ENCODE measurements around the gene DLGAP4. TPM values are rescaled to one million over a fixed set of nuclear protein-coding genes. Genes with fewer than 3 reads are reported as not detected.
"Not testable (repeated sequence)": the region's sequence is repeated elsewhere in the genome, so short reads cannot be mapped to it uniquely, and the experiment has no call there.

DLGAP4 gene
- polyA plus RNA-seq, 3 donors, result 51.6 to 75.1 (median 66.5) TPM

GRCh38 chr20:36496707-36497669 is 190.8 kb downstream of the DLGAP4 start:
- DNase-seq (ENCODE audit: extremely low read depth in 1 of 11, low read depth in 9 of 11, low spot score in 4 of 11), result no peak

GRCh38 chr20:36497856-36498255 is 191.7 kb downstream of the DLGAP4 start:
- no peak for DNase-seq (ENCODE audit: extremely low read depth in 1 of 11, low read depth in 9 of 11, low spot score in 4 of 11)

- no peak for DNase-seq (ENCODE audit: extremely low read depth in 1 of 11, low read depth in 9 of 11, low spot score in 4 of 11)
Measured at GRCh38 chr20:36498386-36499179, 192.4 kb downstream of the DLGAP4 start.

- no peak for DNase-seq (ENCODE audit: extremely low read depth in 1 of 11, low read depth in 9 of 11, low spot score in 4 of 11)
Measured at GRCh38 chr20:36499211-36499610, 193.1 kb downstream of the DLGAP4 start.

- no peak for DNase-seq (ENCODE audit: extremely low read depth in 1 of 11, low read depth in 9 of 11, low spot score in 4 of 11)
Measured at GRCh38 chr20:36499723-36500501, 193.8 kb downstream of the DLGAP4 start.

GRCh38 chr20:36501367-36502006 is 195.3 kb downstream of the DLGAP4 start:
- DNase-seq (ENCODE audit: extremely low read depth in 1 of 11, low read depth in 9 of 11, low spot score in 4 of 11), result no peak

- no peak for DNase-seq (ENCODE audit: extremely low read depth in 1 of 11, low read depth in 9 of 11, low spot score in 4 of 11)
Measured at GRCh38 chr20:36504295-36504694, 198.2 kb downstream of the DLGAP4 start.

- DNase-seq (ENCODE audit: extremely low read depth in 1 of 11, low read depth in 9 of 11, low spot score in 4 of 11), result no peak
Measured at GRCh38 chr20:36506253-36506652, 200.1 kb downstream of the DLGAP4 start.

- DNase-seq (ENCODE audit: extremely low read depth in 1 of 11, low read depth in 9 of 11, low spot score in 4 of 11), result no peak
Measured at GRCh38 chr20:36507746-36508145, 201.6 kb downstream of the DLGAP4 start.

GRCh38 chr20:36519012-36519719 is 213.0 kb downstream of the DLGAP4 start:
- no peak for DNase-seq (ENCODE audit: extremely low read depth in 1 of 11, low read depth in 9 of 11, low spot score in 4 of 11)

- DNase-seq (ENCODE audit: extremely low read depth in 1 of 11, low read depth in 9 of 11, low spot score in 4 of 11), result no peak
Measured at GRCh38 chr20:36519944-36520343, 213.8 kb downstream of the DLGAP4 start.

GRCh38 chr20:36521526-36521925 is 215.4 kb downstream of the DLGAP4 start:
- DNase-seq (ENCODE audit: extremely low read depth in 1 of 11, low read depth in 9 of 11, low spot score in 4 of 11), result no peak

GRCh38 chr20:36522412-36522811 is 216.3 kb downstream of the DLGAP4 start:
- not testable (repeated sequence) for DNase-seq (ENCODE audit: extremely low read depth in 1 of 11, low read depth in 9 of 11, low spot score in 4 of 11)

GRCh38 chr20:36523341-36523740 is 217.2 kb downstream of the DLGAP4 start:
- no peak for DNase-seq (ENCODE audit: extremely low read depth in 1 of 11, low read depth in 9 of 11, low spot score in 4 of 11)

GRCh38 chr20:36525620-36526365 is 219.7 kb downstream of the DLGAP4 start:
- no peak for DNase-seq (ENCODE audit: extremely low read depth in 1 of 11, low read depth in 9 of 11, low spot score in 4 of 11)

GRCh38 chr20:36526521-36527011 is 220.4 kb downstream of the DLGAP4 start:
- DNase-seq (ENCODE audit: extremely low read depth in 1 of 11, low read depth in 9 of 11, low spot score in 4 of 11), result no peak

GRCh38 chr20:36527331-36528125 is 221.4 kb downstream of the DLGAP4 start:
- DNase-seq (ENCODE audit: extremely low read depth in 1 of 11, low read depth in 9 of 11, low spot score in 4 of 11), result no peak

Measured in renal cortex interstitium (tissue), 11 donors.